HepG2 (cell line): ENCODE measurements around the gene SF3A2. TPM values are rescaled to one million over a fixed set of nuclear protein-coding genes. Genes with fewer than 3 reads are reported as not detected.

ENCODE experiments used
- ATAC-seq: fragments of 200-7000 bp; cut with Tn5 transposase; 3 replicates; pipeline ENCODE4 v1.9.1; 2020; ENCODE audit warnings: mild to moderate bottlenecking, moderate library complexity
- BruUV-seq: library from RNA; stranded (reverse); fragments of 400-500 nt; replicated peaks from 2 replicates; lab custom pipeline; 2021; lab: Mats Ljungman, UMichigan
- CTCF ChIA-PET: fragments of 300-600 bp; formaldehyde crosslinking; extraction: SDS; loops from one replicate; lab custom pipeline; 2021; ENCODE audit warnings: low total read pairs, inconsistent platforms, low intra/inter-chr PET ratio; lab: Yijun Ruan, JAX
- POLR2A ChIA-PET: fragments of 350-600 bp; sonication (Branson Sonifier 250); formaldehyde crosslinking; loops from one replicate; lab custom pipeline; 2020; ENCODE audit warnings: antibody characterized with exemption, inconsistent platforms; lab: Yijun Ruan, JAX
- DNase-seq: peaks from one replicate; pipeline ENCODE4 v3.0.0-alpha.2; 2015; ENCODE audit warnings: low spot score
- FAIRE-seq: peaks from 3 replicates; lab custom pipeline; 2011; peaks lifted over from hg19 to GRCh38; lab: Jason Lieb, UNC
- H2AFZ ChIP-seq: one replicate; pipeline ENCODE4 v1.6.1; 2011; ENCODE audit warnings: low read length, inconsistent platforms
- H3K27ac ChIP-seq: fragments of 300-600 bp; 3 replicates; pipeline ENCODE4 v1.8.0; 2011; ENCODE audit warnings: mixed run types, mild to moderate bottlenecking, mixed read lengths, low read length, inconsistent platforms; ENCODE audit not compliant: insufficient read depth; ENCODE audit errors: extremely low read length
- H3K27me3 ChIP-seq, 2 experiments: fragments of 200-600 bp in 1 of 2; 2 replicates in 1 of 2; 3 replicates in 1 of 2; pipeline versions ENCODE4 v1.6.0 to v1.8.0; 2011; ENCODE audit warnings: low read length in 2 of 2, mild to moderate bottlenecking in 2 of 2, moderate library complexity in 2 of 2, inconsistent platforms in 1 of 2; ENCODE audit not compliant: insufficient read depth in 2 of 2, control insufficient read depth in 1 of 2
- H3K36me3 ChIP-seq, 2 experiments: fragments of 200-600 bp in 1 of 2; replicated peaks in 1 of 2; 2 replicates in 1 of 2; 3 replicates in 1 of 2; pipeline versions ENCODE4 v1.5.1 to v1.8.0; 2011; ENCODE audit warnings: low read length in 2 of 2, inconsistent platforms in 1 of 2; ENCODE audit not compliant: insufficient read depth in 2 of 2, control insufficient read depth in 1 of 2
- H3K4me1 ChIP-seq: 2 replicates; pipeline ENCODE4 v1.5.1; 2012; ENCODE audit warnings: low read length, inconsistent platforms; ENCODE audit not compliant: insufficient read depth
- H3K4me2 ChIP-seq: 2 replicates; pipeline ENCODE4 v1.6.0; 2011; ENCODE audit warnings: low read depth, low read length, inconsistent platforms
- H3K4me3 ChIP-seq, 3 experiments: fragments of 200-600 bp in 1 of 3; sonication (generic), shearing (Covaris generic) in 1 of 3; replicated peaks in 1 of 3; 2 replicates each; pipeline ENCODE4 v1.5.1; 2011 to 2016; ENCODE audit warnings: low read length in 3 of 3, inconsistent platforms in 2 of 3, low read depth in 2 of 3, mild to moderate bottlenecking in 2 of 3, control low read depth in 1 of 3, mixed read lengths in 1 of 3; ENCODE audit not compliant: insufficient read depth in 1 of 3
- H3K79me2 ChIP-seq: one replicate; pipeline ENCODE4 v1.6.1; 2011; ENCODE audit warnings: low read length, inconsistent platforms; ENCODE audit not compliant: insufficient read depth
- H3K9ac ChIP-seq: 2 replicates; pipeline ENCODE4 v1.6.0; 2011; ENCODE audit warnings: mild to moderate bottlenecking, low read depth, low read length, inconsistent platforms; ENCODE audit not compliant: insufficient read depth
- H3K9me3 ChIP-seq: 2 replicates; pipeline ENCODE4 v1.5.1; 2012; ENCODE audit warnings: mild to moderate bottlenecking, low read length
- H4K20me1 ChIP-seq: 2 replicates; pipeline ENCODE4 v1.6.0; 2011; ENCODE audit warnings: inconsistent platforms, mild to moderate bottlenecking, low read length, moderate library complexity; ENCODE audit not compliant: insufficient read depth
- BHLHE40 ChIP-seq: IDR thresholded peaks from 2 replicates; pipeline ENCODE4 v1.6.1; 2011; ENCODE audit warnings: low read length, improper control_type of control experiment
- GABPB1 ChIP-seq: IDR thresholded peaks from 2 replicates; pipeline ENCODE4 v1.6.1; 2016; ENCODE audit warnings: mild to moderate bottlenecking, missing genetic modification reagents, moderate library complexity, missing compliant biosample characterization
- HHEX ChIP-seq: IDR thresholded peaks from 2 replicates; pipeline ENCODE4 v1.6.1; 2016; ENCODE audit warnings: control low read depth
- LCORL ChIP-seq, 2 experiments: fragments of 450-650 bp in 1 of 2; sonication (generic) in 1 of 2; formaldehyde crosslinking in 1 of 2; IDR thresholded peaks; 2 replicates each; pipeline versions ENCODE4 v1.5.0 to v1.6.1; 2017 to 2020; ENCODE audit warnings: antibody characterized with exemption in 1 of 2, missing genetic modification reagents in 1 of 2
- NCOR1 ChIP-seq: fragments of 200-600 bp; sonication (generic); IDR thresholded peaks from 2 replicates; pipeline ENCODE4 v1.7.0; 2017; ENCODE audit warnings: antibody characterized with exemption, low read length, borderline replicate concordance
- NKX3-1 ChIP-seq: sonication (generic); formaldehyde crosslinking; IDR thresholded peaks from 2 replicates; pipeline ENCODE4 v1.5.0; 2020; ENCODE audit warnings: missing genetic modification reagents
- PREB ChIP-seq: sonication (generic); formaldehyde crosslinking; IDR thresholded peaks from 2 replicates; pipeline ENCODE4 v1.4.0; 2020; ENCODE audit warnings: missing genetic modification reagents
- RNF2 ChIP-seq: fragments of 450-650 bp; conservative IDR thresholded peaks from 2 replicates; pipeline ENCODE4 v1.6.1; 2016; ENCODE audit warnings: low read depth
- TEF ChIP-seq: sonication (generic); formaldehyde crosslinking; IDR thresholded peaks from 2 replicates; pipeline ENCODE4 v1.5.0; 2020; ENCODE audit warnings: missing genetic modification reagents
- UBTF ChIP-seq: sonication (generic); formaldehyde crosslinking; IDR thresholded peaks from 2 replicates; pipeline ENCODE4 v1.4.0; 2020; ENCODE audit warnings: mild to moderate bottlenecking, missing genetic modification reagents
- ZFP36L2 ChIP-seq: sonication (generic); formaldehyde crosslinking; IDR thresholded peaks from 2 replicates; pipeline ENCODE4 v1.4.0; 2020; ENCODE audit warnings: missing genetic modification reagents
- ZNF713 ChIP-seq: sonication (generic); formaldehyde crosslinking; IDR thresholded peaks from 2 replicates; pipeline ENCODE4 v1.4.0; 2020; ENCODE audit warnings: mild to moderate bottlenecking, missing genetic modification reagents
- WGBS: methylation state at CpG from one replicate; pipeline ENCODE4 v1.1.6; 2017; ENCODE audit warnings: low lambda C conversion rate; 5-methylcytosine and 5-hydroxymethylcytosine counted together
- in situ Hi-C: cut with HindIII; loops from 2 replicates; pipeline ENCODE4 v1.10.0; 2017; ENCODE audit warnings: low pct_unique_long_range_greater_than_20kb; ENCODE audit not compliant: extremely low pct_ligation_motif_present
- intact Hi-C: fragments of 100-400 bp; cut with micrococcal nuclease; formaldehyde crosslinking; loops from one replicate; pipeline ENCODE4 v1.10.0; 2022; ENCODE audit not compliant: unreplicated experiment
- polyA plus RNA-seq, 8 experiments: library from polyadenylated mRNA; depleted of rRNA in 3 of 8; stranded (reverse) in 7 of 8; unstranded in 1 of 8; fragments of >200 nt; fragmentation: Illumina TruSeq in 4 of 8; extraction: Trizol in 4 of 8; gene quantifications; 2 replicates each; pipeline versions ENCODE4 v1.2.1 to v1.2.3, GENCODE V29; 2011 to 2016; ENCODE audit warnings: low read depth in 4 of 8, missing spikeins in 1 of 8, mixed read lengths in 1 of 8; ENCODE audit not compliant: insufficient read depth in 1 of 8
- total RNA-seq, 5 experiments: library from RNA; depleted of rRNA; stranded (reverse); fragments of >200 nt; fragmentation: Illumina TruSeq; extraction: Trizol; gene quantifications; 2 replicates each; pipeline ENCODE4 v1.2.3, GENCODE V29; 2016; ENCODE audit warnings: low read depth in 1 of 5

SF3A2 gene
- total and polyA plus RNA-seq, 2 of the 13 experiments (the other 11 are each of a cell fraction or from before 2014, with no cell fraction given), result 8.6 to 8.8 TPM

GRCh38 chr19:2201473-2202148 is 35.0 kb upstream of the SF3A2 start (continued):
- no peak for TF ChIP-seq NKX3-1 (CRISPR knock-in tag)
- TF ChIP-seq LCORL (IDR thresholded peaks at IDR 0.05), result no peak
- no peak for TF ChIP-seq LCORL (CRISPR knock-in tag; IDR thresholded peaks at IDR 0.05)
- TF ChIP-seq RNF2, result no peak
- TF ChIP-seq UBTF (CRISPR knock-in tag), result no peak
- no peak for TF ChIP-seq ZFP36L2
- TF ChIP-seq, all 625 proteins: peak for 0

- in situ Hi-C loops, result no loop called here
- BruUV-seq, result no TSS peak
- 97% methylated on average over 15 of the region's 15 CpGs for WGBS
- Histone ChIP-seq H2AFZ (no peak overlapping the region), H3K79me2 (peaks cover 19% of the 10 kb centered on the region), H3K9me3 (no peaks in the 10 kb centered on the region)
- FAIRE-seq, result no peak
- TF ChIP-seq NCOR1 (no peak), PREB (CRISPR knock-in tag) (no peak), GABPB1 (CRISPR knock-in tag) (no peak), HHEX (CRISPR knock-in tag) (no peak), ZNF713 (CRISPR knock-in tag) (no peak), BHLHE40 (no peak), TEF (CRISPR knock-in tag) (no peak)
- TF ChIP-seq, all 625 proteins: peak for 0
- Histone ChIP-seq H3K4me1 (no peaks in the 10 kb centered on the region), H3K4me3 (no peak overlapping the region), H3K9ac (no peak overlapping the region), H3K27ac (no peak overlapping the region), H3K27me3 (no peaks in the 10 kb centered on the region), H3K4me2 (no peak overlapping the region), H4K20me1 (peaks cover 17% of the 10 kb centered on the region; the same call in 1 of the 2 replicates), H3K36me3 (peaks cover 26 to 63% of the 10 kb centered on the region in 2 experiments)
- DNase-seq (no peak), ATAC-seq (no peak)
- ChIA-PET CTCF (no interaction called here), POLR2A (no interaction called here)
- intact Hi-C loops, result no loop called here
Observed at GRCh38 chr19:2202366-2202765, 34.3 kb upstream of the SF3A2 start.
